WTC11 (cell line): ENCODE results near the gene SLC38A3. TPM values are rescaled to one million over a fixed set of nuclear protein-coding genes. Genes with fewer than 3 reads are reported as not detected.
A peak's percentile ranks its signal among the peaks of the same experiment; 100 is the strongest.

ENCODE experiments used
- ATAC-seq: fragments of 200-7000 bp; cut with Tn5 transposase; 2 replicates; pipeline ENCODE4 v1.10.0; 2021; ENCODE audit warnings: mild to moderate bottlenecking, moderate library complexity
- CTCF ChIA-PET: fragments of 300-600 bp; sonication (Branson Sonifier 250); formaldehyde crosslinking; loops from one replicate; lab custom pipeline; 2021; ENCODE audit warnings: antibody characterized with exemption; lab: Charles Lee
- POLR2A ChIA-PET: fragments of 350-600 bp; sonication (Branson Sonifier 250); formaldehyde crosslinking; loops from one replicate; lab custom pipeline; 2021; ENCODE audit warnings: antibody characterized with exemption; lab: Charles Lee
- DNase-seq: peaks from one replicate; pipeline ENCODE4 v3.0.0; 2021; ENCODE audit warnings: low spot score
- H3K27ac Mint-ChIP-seq: 2 replicates; pipeline ENCODE4 v1.8.0; 2021; ENCODE audit warnings: mixed read lengths
- H3K27me3 Mint-ChIP-seq: 2 replicates; pipeline ENCODE4 v1.8.0; 2021; ENCODE audit warnings: low read depth, mild to moderate bottlenecking, moderate library complexity, mixed read lengths
- H3K36me3 Mint-ChIP-seq: 2 replicates; pipeline ENCODE4 v1.8.0; 2021; ENCODE audit warnings: mixed read lengths
- H3K4me1 Mint-ChIP-seq: 2 replicates; pipeline ENCODE4 v1.8.0; 2022; ENCODE audit warnings: mixed read lengths
- H3K4me3 Mint-ChIP-seq: 2 replicates; pipeline ENCODE4 v1.8.0; 2021; ENCODE audit warnings: mild to moderate bottlenecking, moderate library complexity, mixed read lengths
- H3K9me3 Mint-ChIP-seq: 2 replicates; pipeline ENCODE4 v1.8.0; 2021; ENCODE audit warnings: mixed read lengths
- ATF1 ChIP-seq: sonication (generic); formaldehyde crosslinking; IDR thresholded peaks from 2 replicates; pipeline ENCODE4 v1.8.1; 2023; ENCODE audit warnings: mild to moderate bottlenecking, moderate library complexity, missing genetic modification reagents
- CDX4 ChIP-seq: fragments of 250-450 bp; sonication (Bioruptor Pico); IDR thresholded peaks from 2 replicates; pipeline ENCODE4 v1.9.0; 2021; ENCODE audit warnings: moderate library complexity, mild to moderate bottlenecking, inconsistent platforms, borderline replicate concordance
- CREB1 ChIP-seq: sonication (generic); formaldehyde crosslinking; IDR thresholded peaks from 2 replicates; pipeline ENCODE4 v1.8.0; 2023; ENCODE audit warnings: mild to moderate bottlenecking, missing genetic modification reagents
- ETV6 ChIP-seq: sonication (generic); formaldehyde crosslinking; IDR thresholded peaks from 2 replicates; pipeline ENCODE4 v1.8.1; 2022; ENCODE audit warnings: mild to moderate bottlenecking, missing genetic modification reagents
- GABPB1 ChIP-seq: sonication (generic); formaldehyde crosslinking; IDR thresholded peaks from 2 replicates; pipeline ENCODE4 v1.8.1; 2023; ENCODE audit warnings: mild to moderate bottlenecking, missing genetic modification reagents
- GTF2I ChIP-seq: fragments of 250-450 bp; sonication (Bioruptor Pico); conservative IDR thresholded peaks from 2 replicates; pipeline ENCODE4 v1.4.0; 2021; ENCODE audit warnings: mild to moderate bottlenecking
- IRF1 ChIP-seq: sonication (generic); formaldehyde crosslinking; IDR thresholded peaks from 2 replicates; pipeline ENCODE4 v1.8.0; 2023; ENCODE audit warnings: missing genetic modification reagents
- MLX ChIP-seq: sonication (generic); formaldehyde crosslinking; IDR thresholded peaks from 2 replicates; pipeline ENCODE4 v1.8.1; 2023; ENCODE audit warnings: mild to moderate bottlenecking, missing genetic modification reagents, moderate library complexity
- NFE2L1 ChIP-seq: sonication (generic); formaldehyde crosslinking; IDR thresholded peaks from 2 replicates; pipeline ENCODE4 v1.8.1; 2023; ENCODE audit warnings: missing genetic modification reagents
- SMAD4 ChIP-seq: sonication (generic); formaldehyde crosslinking; IDR thresholded peaks from 2 replicates; pipeline ENCODE4 v1.8.0; 2022; ENCODE audit warnings: mild to moderate bottlenecking, missing genetic modification reagents
- ZBTB21 ChIP-seq: sonication (generic); formaldehyde crosslinking; IDR thresholded peaks from 2 replicates; pipeline ENCODE4 v1.8.1; 2023; ENCODE audit warnings: mild to moderate bottlenecking, missing genetic modification reagents, borderline replicate concordance
- ZNF317 ChIP-seq: sonication (generic); formaldehyde crosslinking; IDR thresholded peaks from 2 replicates; pipeline ENCODE4 v1.8.1; 2023; ENCODE audit warnings: low read depth, mild to moderate bottlenecking, moderate library complexity, missing genetic modification reagents, borderline replicate concordance
- ZNF416 ChIP-seq: fragments of 250-450 bp; sonication (Bioruptor Pico); IDR thresholded peaks from 2 replicates; pipeline ENCODE4 v1.9.0; 2021; ENCODE audit warnings: mild to moderate bottlenecking, inconsistent platforms
- ZNF423 ChIP-seq: fragments of 250-450 bp; sonication (Bioruptor Pico); IDR thresholded peaks from 2 replicates; pipeline ENCODE4 v2.1.2; 2022; ENCODE audit warnings: mild to moderate bottlenecking, moderate library complexity
- total RNA-seq: library from RNA; stranded (reverse); gene quantifications from 3 replicates; pipeline ENCODE4 v1.2.3, GENCODE V29; 2021
- TF ChIP-seq, protein P1 (sequence below): fragments of 200-600 bp; IDR thresholded peaks from 2 replicates; pipeline ENCODE4 v1.8.0; 2022; ENCODE audit warnings: antibody characterized with exemption
- TF ChIP-seq, protein P2 (sequence below): sonication (generic); formaldehyde crosslinking; IDR thresholded peaks from 2 replicates; pipeline ENCODE4 v1.8.1; 2022; ENCODE audit warnings: low read depth, missing genetic modification reagents, borderline replicate concordance
- TF ChIP-seq, protein P3 (sequence below): sonication (generic); formaldehyde crosslinking; IDR thresholded peaks from 2 replicates; pipeline ENCODE4 v1.8.0; 2022; ENCODE audit warnings: mild to moderate bottlenecking, missing genetic modification reagents
- TF ChIP-seq, protein P4 (sequence below): sonication (generic); formaldehyde crosslinking; IDR thresholded peaks from 2 replicates; pipeline ENCODE4 v1.8.0; 2023; ENCODE audit warnings: missing genetic modification reagents, mild to moderate bottlenecking, borderline replicate concordance

The SLC38A3 gene
- total RNA-seq, 1 experiment from 2014 or later = 0.90 TPM

DNA sequence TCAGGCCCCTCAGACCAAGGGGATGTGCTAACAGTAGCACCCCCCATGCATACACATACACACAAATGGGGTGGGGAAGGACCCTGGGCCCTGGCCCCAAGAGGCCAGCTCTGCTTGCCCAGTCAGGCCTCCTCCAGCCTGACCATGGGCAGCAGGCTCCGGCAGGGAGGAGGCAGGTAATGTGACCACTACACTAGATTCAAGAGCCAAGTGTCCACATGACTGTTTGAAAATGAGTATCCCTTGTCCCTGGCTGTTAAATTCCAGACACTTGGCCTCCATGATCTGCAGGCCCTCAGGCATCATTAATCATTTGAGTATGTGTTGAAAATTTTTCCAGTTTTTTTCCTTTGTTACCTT lies 17.1 kb downstream of the SLC38A3 start:
- CTCF ChIA-PET = interaction anchor here (0.6 to 17.1 kb wide), 31 partner anchors 8 to 101 kb away, joined by 3 to 604 read pairs (median 6); partner anchors contain the start of genes GNAI2, GNAT1, HYAL1 and HYAL3
- no peak overlapping the region; the same call in 1 of the 2 replicates for H3K27ac Mint-ChIP-seq
- ATAC-seq = no peak
- TF ChIP-seq ZNF317 (CRISPR knock-in tag) (no peak), GABPB1 (no peak), CREB1 (no peak), CDX4 (CRISPR knock-in tag) (no peak)
- TF ChIP-seq, protein P1, sequence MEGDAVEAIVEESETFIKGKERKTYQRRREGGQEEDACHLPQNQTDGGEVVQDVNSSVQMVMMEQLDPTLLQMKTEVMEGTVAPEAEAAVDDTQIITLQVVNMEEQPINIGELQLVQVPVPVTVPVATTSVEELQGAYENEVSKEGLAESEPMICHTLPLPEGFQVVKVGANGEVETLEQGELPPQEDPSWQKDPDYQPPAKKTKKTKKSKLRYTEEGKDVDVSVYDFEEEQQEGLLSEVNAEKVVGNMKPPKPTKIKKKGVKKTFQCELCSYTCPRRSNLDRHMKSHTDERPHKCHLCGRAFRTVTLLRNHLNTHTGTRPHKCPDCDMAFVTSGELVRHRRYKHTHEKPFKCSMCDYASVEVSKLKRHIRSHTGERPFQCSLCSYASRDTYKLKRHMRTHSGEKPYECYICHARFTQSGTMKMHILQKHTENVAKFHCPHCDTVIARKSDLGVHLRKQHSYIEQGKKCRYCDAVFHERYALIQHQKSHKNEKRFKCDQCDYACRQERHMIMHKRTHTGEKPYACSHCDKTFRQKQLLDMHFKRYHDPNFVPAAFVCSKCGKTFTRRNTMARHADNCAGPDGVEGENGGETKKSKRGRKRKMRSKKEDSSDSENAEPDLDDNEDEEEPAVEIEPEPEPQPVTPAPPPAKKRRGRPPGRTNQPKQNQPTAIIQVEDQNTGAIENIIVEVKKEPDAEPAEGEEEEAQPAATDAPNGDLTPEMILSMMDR = no peak
- TF ChIP-seq, all 79 proteins: peak for 0
- Mint-ChIP-seq H3K4me3 (no peak overlapping the region), H3K36me3 (no peaks in the 10 kb centered on the region), H3K27me3 (peaks cover 4% of the 10 kb centered on the region), H3K9me3 (no peaks in the 10 kb centered on the region), H3K4me1 (peaks cover 12% of the 10 kb centered on the region)
- DNase-seq = no peak
- POLR2A ChIA-PET = interaction anchor here (0.9 to 1.4 kb wide), 3 partner anchors 20 to 28 kb away, joined by 3 to 7 read pairs (median 4); no protein-coding TSS in a partner anchor

GRCh38 chr3:50224639-50225038 lies 19.6 kb downstream of the SLC38A3 start:
- H3K27me3 Mint-ChIP-seq = peaks cover 4% of the 10 kb centered on the region
- no peaks in the 10 kb centered on the region for H3K9me3 Mint-ChIP-seq
- ATAC-seq (no peak), DNase-seq (no peak)
- ChIA-PET CTCF (interaction anchor here (0.7 to 17.1 kb wide), 28 partner anchors 9 to 349 kb away, joined by 3 to 604 read pairs (median 4); partner anchors contain the start of genes GNAI2, GNAT1, HYAL3 and NAA80), POLR2A (interaction anchor here (0.6 to 1.3 kb wide), 6 partner anchors 22 to 745 kb away, joined by 3 to 4 read pairs (median 4); partner anchors contain the start of gene HYAL1)
- H3K4me1 Mint-ChIP-seq = peaks cover 23% of the 10 kb centered on the region
- H3K36me3 Mint-ChIP-seq = no peaks in the 10 kb centered on the region
- no peak overlapping the region for H3K27ac Mint-ChIP-seq
- TF ChIP-seq ZNF416 (CRISPR knock-in tag) = no peak
- no peak for TF ChIP-seq ATF1 (CRISPR knock-in tag)
- TF ChIP-seq ETV6 (CRISPR knock-in tag) = no peak
- no peak for TF ChIP-seq ZBTB21 (CRISPR knock-in tag)
- TF ChIP-seq GABPB1 = no peak
- no peak for TF ChIP-seq MLX (CRISPR knock-in tag)
- TF ChIP-seq, protein P2, sequence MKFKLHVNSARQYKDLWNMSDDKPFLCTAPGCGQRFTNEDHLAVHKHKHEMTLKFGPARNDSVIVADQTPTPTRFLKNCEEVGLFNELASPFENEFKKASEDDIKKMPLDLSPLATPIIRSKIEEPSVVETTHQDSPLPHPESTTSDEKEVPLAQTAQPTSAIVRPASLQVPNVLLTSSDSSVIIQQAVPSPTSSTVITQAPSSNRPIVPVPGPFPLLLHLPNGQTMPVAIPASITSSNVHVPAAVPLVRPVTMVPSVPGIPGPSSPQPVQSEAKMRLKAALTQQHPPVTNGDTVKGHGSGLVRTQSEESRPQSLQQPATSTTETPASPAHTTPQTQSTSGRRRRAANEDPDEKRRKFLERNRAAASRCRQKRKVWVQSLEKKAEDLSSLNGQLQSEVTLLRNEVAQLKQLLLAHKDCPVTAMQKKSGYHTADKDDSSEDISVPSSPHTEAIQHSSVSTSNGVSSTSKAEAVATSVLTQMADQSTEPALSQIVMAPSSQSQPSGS = no peak
- TF ChIP-seq GTF2I (CRISPR knock-in tag) = no peak
- TF ChIP-seq NFE2L1 (CRISPR knock-in tag) = no peak
- no peak overlapping the region for H3K4me3 Mint-ChIP-seq

DNA sequence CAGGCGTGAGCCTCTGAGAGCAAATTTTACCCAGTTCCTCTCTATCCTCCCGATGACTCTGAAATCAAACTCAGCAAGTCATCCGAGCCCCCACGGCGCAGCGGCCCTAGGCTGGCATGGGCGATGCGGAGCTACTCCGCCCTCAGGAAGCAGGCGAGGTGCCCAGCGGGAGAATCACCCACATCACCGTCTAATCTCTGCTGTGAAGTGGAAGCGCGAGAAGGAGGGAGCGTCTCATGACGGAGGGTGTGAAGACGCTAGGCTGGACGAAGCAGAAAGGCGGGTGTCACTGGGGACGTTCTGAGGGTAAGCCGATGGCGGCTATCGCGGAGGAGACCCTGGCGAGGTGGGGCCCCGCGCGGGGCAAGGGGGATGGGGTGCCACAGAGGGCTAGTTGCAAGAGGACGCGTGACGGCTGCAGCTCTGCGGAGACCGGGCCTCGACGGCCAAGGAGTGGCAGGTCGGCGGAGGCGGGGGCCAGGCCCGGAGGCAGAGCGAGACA lies 21.9 kb downstream of the SLC38A3 start:
- ATAC-seq (peak; percentile 1), DNase-seq (peak; percentile 28)
- ChIA-PET POLR2A (interaction anchor here (0.9 to 3.1 kb wide), 5 partner anchors 9 to 38 kb away, joined by 3 to 22 read pairs (median 10); partner anchors contain the start of gene GNAI2), CTCF (interaction anchor here (0.6 to 17.1 kb wide), 35 partner anchors 9 to 534 kb away, joined by 3 to 604 read pairs (median 6); partner anchors contain the start of genes GNAI2, GNAT1, HYAL1 and SLC38A3)
- H3K27ac Mint-ChIP-seq = peak overlapping the region; percentile 92; the same call in 1 of the 2 replicates
- peaks cover 4% of the 10 kb centered on the region for H3K27me3 Mint-ChIP-seq
- H3K4me3 Mint-ChIP-seq = peak overlapping the region; percentile 96
- peaks cover 24% of the 10 kb centered on the region for H3K4me1 Mint-ChIP-seq
- no peaks in the 10 kb centered on the region for H3K9me3 Mint-ChIP-seq
- H3K36me3 Mint-ChIP-seq = no peaks in the 10 kb centered on the region
- TF ChIP-seq ZBTB21 (CRISPR knock-in tag) (peak; percentile 65; the same call in 1 of the 2 replicates), ZNF423 (CRISPR knock-in tag) (no peak), SMAD4 (CRISPR knock-in tag) (no peak), IRF1 (CRISPR knock-in tag) (no peak), NFE2L1 (CRISPR knock-in tag) (no peak)
- TF ChIP-seq, protein P1 = no peak
- TF ChIP-seq, protein P3, sequence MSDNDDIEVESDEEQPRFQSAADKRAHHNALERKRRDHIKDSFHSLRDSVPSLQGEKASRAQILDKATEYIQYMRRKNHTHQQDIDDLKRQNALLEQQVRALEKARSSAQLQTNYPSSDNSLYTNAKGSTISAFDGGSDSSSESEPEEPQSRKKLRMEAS (CRISPR knock-in tag) = peak; percentile 40; the same call in 1 of the 2 replicates
- TF ChIP-seq, protein P4, sequence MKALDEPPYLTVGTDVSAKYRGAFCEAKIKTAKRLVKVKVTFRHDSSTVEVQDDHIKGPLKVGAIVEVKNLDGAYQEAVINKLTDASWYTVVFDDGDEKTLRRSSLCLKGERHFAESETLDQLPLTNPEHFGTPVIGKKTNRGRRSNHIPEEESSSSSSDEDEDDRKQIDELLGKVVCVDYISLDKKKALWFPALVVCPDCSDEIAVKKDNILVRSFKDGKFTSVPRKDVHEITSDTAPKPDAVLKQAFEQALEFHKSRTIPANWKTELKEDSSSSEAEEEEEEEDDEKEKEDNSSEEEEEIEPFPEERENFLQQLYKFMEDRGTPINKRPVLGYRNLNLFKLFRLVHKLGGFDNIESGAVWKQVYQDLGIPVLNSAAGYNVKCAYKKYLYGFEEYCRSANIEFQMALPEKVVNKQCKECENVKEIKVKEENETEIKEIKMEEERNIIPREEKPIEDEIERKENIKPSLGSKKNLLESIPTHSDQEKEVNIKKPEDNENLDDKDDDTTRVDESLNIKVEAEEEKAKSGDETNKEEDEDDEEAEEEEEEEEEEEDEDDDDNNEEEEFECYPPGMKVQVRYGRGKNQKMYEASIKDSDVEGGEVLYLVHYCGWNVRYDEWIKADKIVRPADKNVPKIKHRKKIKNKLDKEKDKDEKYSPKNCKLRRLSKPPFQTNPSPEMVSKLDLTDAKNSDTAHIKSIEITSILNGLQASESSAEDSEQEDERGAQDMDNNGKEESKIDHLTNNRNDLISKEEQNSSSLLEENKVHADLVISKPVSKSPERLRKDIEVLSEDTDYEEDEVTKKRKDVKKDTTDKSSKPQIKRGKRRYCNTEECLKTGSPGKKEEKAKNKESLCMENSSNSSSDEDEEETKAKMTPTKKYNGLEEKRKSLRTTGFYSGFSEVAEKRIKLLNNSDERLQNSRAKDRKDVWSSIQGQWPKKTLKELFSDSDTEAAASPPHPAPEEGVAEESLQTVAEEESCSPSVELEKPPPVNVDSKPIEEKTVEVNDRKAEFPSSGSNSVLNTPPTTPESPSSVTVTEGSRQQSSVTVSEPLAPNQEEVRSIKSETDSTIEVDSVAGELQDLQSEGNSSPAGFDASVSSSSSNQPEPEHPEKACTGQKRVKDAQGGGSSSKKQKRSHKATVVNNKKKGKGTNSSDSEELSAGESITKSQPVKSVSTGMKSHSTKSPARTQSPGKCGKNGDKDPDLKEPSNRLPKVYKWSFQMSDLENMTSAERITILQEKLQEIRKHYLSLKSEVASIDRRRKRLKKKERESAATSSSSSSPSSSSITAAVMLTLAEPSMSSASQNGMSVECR = peak; percentile 36; the same call in 1 of the 2 replicates
